ENCODE measurements around the gene TNK2.
"Not testable (repeated sequence)": the region's sequence is repeated elsewhere in the genome, so short reads cannot be mapped to it uniquely, and the experiment has no call there.

The TNK2 gene

GRCh38 chr3:195873971-195874370, 34.4 kb downstream of the TNK2 start:
- peak; percentile 34 for DNase-seq
- Mint-ChIP-seq H3K4me1 (peaks cover 22% of the 10 kb centered on the region), H3K36me3 (ENCODE audit: low read depth) (peaks cover 11% of the 10 kb centered on the region), H3K4me3 (no peak overlapping the region), H3K27ac (no peak overlapping the region), H3K27me3 (ENCODE audit: low read depth, poor library complexity) (no peaks in the 10 kb centered on the region), H3K9me3 (no peaks in the 10 kb centered on the region)
- no peak for TF ChIP-seq CTCF (IDR thresholded peaks at IDR 0.05)

GRCh38 chr3:195873281-195873887, 35.0 kb downstream of the TNK2 start:
- no peaks in the 10 kb centered on the region for H3K27me3 Mint-ChIP-seq (ENCODE audit: low read depth, poor library complexity)
- H3K36me3 Mint-ChIP-seq (ENCODE audit: low read depth), result peaks cover 11% of the 10 kb centered on the region
- no peak for TF ChIP-seq CTCF (IDR thresholded peaks at IDR 0.05)
- no peak overlapping the region for H3K4me3 Mint-ChIP-seq
- no peaks in the 10 kb centered on the region for H3K9me3 Mint-ChIP-seq
- H3K27ac Mint-ChIP-seq, result no peak overlapping the region
- peaks cover 24% of the 10 kb centered on the region for H3K4me1 Mint-ChIP-seq
- no peak for DNase-seq

- H3K9me3 Mint-ChIP-seq, result no peaks in the 10 kb centered on the region
- TF ChIP-seq CTCF (IDR thresholded peaks at IDR 0.05), result no peak
- H3K27ac Mint-ChIP-seq, result no peak overlapping the region
- no peaks in the 10 kb centered on the region for H3K27me3 Mint-ChIP-seq (ENCODE audit: low read depth, poor library complexity)
- no peak overlapping the region for H3K4me3 Mint-ChIP-seq
- H3K4me1 Mint-ChIP-seq, result peaks cover 24% of the 10 kb centered on the region
- no peak for DNase-seq
- H3K36me3 Mint-ChIP-seq (ENCODE audit: low read depth), result peaks cover 11% of the 10 kb centered on the region
These were observed 35.6 kb downstream of the TNK2 start for GRCh38 chr3:195872800-195873199.

GRCh38 chr3:195872097-195872496, 36.3 kb downstream of the TNK2 start:
- Mint-ChIP-seq H3K36me3 (ENCODE audit: low read depth) (peaks cover 11% of the 10 kb centered on the region), H3K27me3 (ENCODE audit: low read depth, poor library complexity) (no peaks in the 10 kb centered on the region), H3K4me3 (no peak overlapping the region), H3K27ac (no peak overlapping the region), H3K4me1 (peaks cover 24% of the 10 kb centered on the region), H3K9me3 (no peaks in the 10 kb centered on the region)
- no peak for TF ChIP-seq CTCF (IDR thresholded peaks at IDR 0.05)
- no peak for DNase-seq

- not testable (repeated sequence) for H3K27ac Mint-ChIP-seq; H3K9me3 Mint-ChIP-seq; DNase-seq; H3K27me3 Mint-ChIP-seq (ENCODE audit: low read depth, poor library complexity); H3K4me3 Mint-ChIP-seq
- peaks cover 24% of the 10 kb centered on the region for H3K4me1 Mint-ChIP-seq
- peaks cover 11% of the 10 kb centered on the region for H3K36me3 Mint-ChIP-seq (ENCODE audit: low read depth)
These were observed 36.7 kb downstream of the TNK2 start for GRCh38 chr3:195871686-195872085.

GRCh38 chr3:195870937-195871336, 37.4 kb downstream of the TNK2 start:
- Mint-ChIP-seq H3K4me1 (peaks cover 20% of the 10 kb centered on the region), H3K27me3 (ENCODE audit: low read depth, poor library complexity) (no peaks in the 10 kb centered on the region), H3K27ac (no peak overlapping the region), H3K4me3 (no peak overlapping the region), H3K9me3 (no peaks in the 10 kb centered on the region), H3K36me3 (ENCODE audit: low read depth) (peaks cover 7% of the 10 kb centered on the region)
- TF ChIP-seq CTCF (IDR thresholded peaks at IDR 0.05), result no peak
- no peak for DNase-seq
